Natural killer cell (primary cell): ENCODE data around the gene MBD5. TPM values are rescaled to one million over a fixed set of nuclear protein-coding genes. Genes with fewer than 3 reads are reported as not detected.

Source experiments
- ATAC-seq, 3 donors: fragments of 150-1000 bp in 2 of 3; fragments of 200-7000 bp in 1 of 3; cut with Tn5 transposase; 1 replicate in 1 of 3; 2 replicates in 2 of 3; pipeline ENCODE4 v1.10.0; 2021; ENCODE audit warnings: mild to moderate bottlenecking in 2 of 3, moderate library complexity in 2 of 3
- DNase-seq, 2 donors: peaks; one replicate each; pipeline versions ENCODE4 v3.0.0 to v3.0.0-alpha.2; 2013 to 2021; ENCODE audit warnings: mixed read lengths in 1 of 2
- H3K27ac ChIP-seq: one replicate; pipeline ENCODE4 v1.5.1; 2013; ENCODE audit warnings: mild to moderate bottlenecking, low read length
- H3K27me3 ChIP-seq: one replicate; pipeline ENCODE4 v1.6.1; 2013; ENCODE audit warnings: low read length; ENCODE audit not compliant: control insufficient read depth, insufficient read depth
- H3K36me3 ChIP-seq: one replicate; pipeline ENCODE4 v1.6.1; 2013; ENCODE audit warnings: low read length; ENCODE audit not compliant: control insufficient read depth, insufficient read depth
- H3K4me1 ChIP-seq: one replicate; pipeline ENCODE4 v1.6.1; 2013; ENCODE audit warnings: low read length; ENCODE audit not compliant: control insufficient read depth, insufficient read depth
- H3K4me3 ChIP-seq: one replicate; pipeline ENCODE4 v1.5.1; 2013; ENCODE audit warnings: low read length
- H3K9me3 ChIP-seq: one replicate; pipeline ENCODE4 v1.6.1; 2013; ENCODE audit warnings: low read length; ENCODE audit not compliant: control insufficient read depth, insufficient read depth
- H3K27ac Mint-ChIP-seq, 2 donors: one replicate each; pipeline ENCODE4 v1.8.0; 2022; ENCODE audit warnings: mild to moderate bottlenecking in 2 of 2, mixed read lengths in 2 of 2, moderate library complexity in 1 of 2
- H3K27me3 Mint-ChIP-seq, 2 donors: one replicate each; pipeline ENCODE4 v1.8.0; 2022; ENCODE audit warnings: low read depth in 2 of 2, mixed read lengths in 2 of 2
- H3K36me3 Mint-ChIP-seq: one replicate; pipeline ENCODE4 v1.8.0; 2022; ENCODE audit warnings: mixed read lengths
- H3K4me1 Mint-ChIP-seq, 2 donors: one replicate each; pipeline ENCODE4 v1.8.0; 2022; ENCODE audit warnings: mixed read lengths in 2 of 2
- H3K4me3 Mint-ChIP-seq: one replicate; pipeline ENCODE4 v1.8.0; 2022; ENCODE audit warnings: mild to moderate bottlenecking, moderate library complexity, mixed read lengths
- H3K9me3 Mint-ChIP-seq, 2 donors: one replicate each; pipeline ENCODE4 v1.8.0; 2022; ENCODE audit warnings: mixed read lengths in 2 of 2
- WGBS: methylation state at CpG from one replicate; pipeline ENCODE4 v1.1.7; 2013; ENCODE audit warnings: missing lambda C conversion rate; ENCODE audit not compliant: insufficient coverage; 5-methylcytosine and 5-hydroxymethylcytosine counted together
- intact Hi-C: fragments of 100-400 bp; cut with micrococcal nuclease; formaldehyde crosslinking; loops from one replicate; pipeline ENCODE4 v1.14.2; 2022
- total RNA-seq, 4 donors: library from RNA; stranded (reverse); fragments of 120-200 nt in 1 of 4; gene quantifications; one replicate each; pipeline versions ENCODE4 v1.2.3 to v1.2.4, GENCODE V29; 2013 to 2022
- TF ChIP-seq, protein P1 (sequence below): fragments of 200-600 bp; IDR thresholded peaks from one replicate; pipeline ENCODE4 v1.8.0; 2022; ENCODE audit warnings: antibody characterized with exemption

Gene MBD5
- total RNA-seq, 3 donors from 2014 or later (not counting 1 experiment from before 2014, with no cell fraction given) = 83.8 to 96.3 (median 89.7) TPM

GRCh38 chr2:148303161-148303560, 282.3 kb downstream of the MBD5 start:
- Mint-ChIP-seq H3K4me1 (peaks cover 0 to 2% of the 10 kb centered on the region in 2 donors), H3K27me3 (no peaks in the 10 kb centered on the region), H3K9me3 (no peaks in the 10 kb centered on the region), H3K36me3 (no peaks in the 10 kb centered on the region), H3K4me3 (no peak overlapping the region), H3K27ac (no peak overlapping the region)
- Histone ChIP-seq H3K27me3 (no peaks in the 10 kb centered on the region), H3K9me3 (no peaks in the 10 kb centered on the region), H3K36me3 (no peaks in the 10 kb centered on the region), H3K4me3 (no peak overlapping the region), H3K4me1 (no peaks in the 10 kb centered on the region), H3K27ac (no peak overlapping the region)
- TF ChIP-seq, protein P1, sequence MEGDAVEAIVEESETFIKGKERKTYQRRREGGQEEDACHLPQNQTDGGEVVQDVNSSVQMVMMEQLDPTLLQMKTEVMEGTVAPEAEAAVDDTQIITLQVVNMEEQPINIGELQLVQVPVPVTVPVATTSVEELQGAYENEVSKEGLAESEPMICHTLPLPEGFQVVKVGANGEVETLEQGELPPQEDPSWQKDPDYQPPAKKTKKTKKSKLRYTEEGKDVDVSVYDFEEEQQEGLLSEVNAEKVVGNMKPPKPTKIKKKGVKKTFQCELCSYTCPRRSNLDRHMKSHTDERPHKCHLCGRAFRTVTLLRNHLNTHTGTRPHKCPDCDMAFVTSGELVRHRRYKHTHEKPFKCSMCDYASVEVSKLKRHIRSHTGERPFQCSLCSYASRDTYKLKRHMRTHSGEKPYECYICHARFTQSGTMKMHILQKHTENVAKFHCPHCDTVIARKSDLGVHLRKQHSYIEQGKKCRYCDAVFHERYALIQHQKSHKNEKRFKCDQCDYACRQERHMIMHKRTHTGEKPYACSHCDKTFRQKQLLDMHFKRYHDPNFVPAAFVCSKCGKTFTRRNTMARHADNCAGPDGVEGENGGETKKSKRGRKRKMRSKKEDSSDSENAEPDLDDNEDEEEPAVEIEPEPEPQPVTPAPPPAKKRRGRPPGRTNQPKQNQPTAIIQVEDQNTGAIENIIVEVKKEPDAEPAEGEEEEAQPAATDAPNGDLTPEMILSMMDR = no peak
- WGBS = 100% methylated on average over 2 of the region's 2 CpGs
- intact Hi-C loops = no loop called here
- ATAC-seq (no peak), DNase-seq (no peak)

- Histone ChIP-seq H3K4me1 (no peaks in the 10 kb centered on the region), H3K9me3 (no peaks in the 10 kb centered on the region), H3K27ac (no peak overlapping the region), H3K36me3 (no peaks in the 10 kb centered on the region), H3K27me3 (no peaks in the 10 kb centered on the region), H3K4me3 (no peak overlapping the region)
- no peaks in the 10 kb centered on the region for H3K9me3 Mint-ChIP-seq
- no peak overlapping the region for H3K27ac Mint-ChIP-seq
- H3K36me3 Mint-ChIP-seq = no peaks in the 10 kb centered on the region
- no peak for ATAC-seq
- TF ChIP-seq, protein P1 = no peak
- peaks cover 3 to 7% of the 10 kb centered on the region in 2 donors for H3K4me1 Mint-ChIP-seq
- DNase-seq = no peak
- no peaks in the 10 kb centered on the region for H3K27me3 Mint-ChIP-seq
- H3K4me3 Mint-ChIP-seq = no peak overlapping the region
- intact Hi-C loops = no loop called here
- WGBS = 92% methylated on average over 5 of the region's 5 CpGs
These were observed 284.6 kb downstream of the MBD5 start for GRCh38 chr2:148305476-148305875.

DNA sequence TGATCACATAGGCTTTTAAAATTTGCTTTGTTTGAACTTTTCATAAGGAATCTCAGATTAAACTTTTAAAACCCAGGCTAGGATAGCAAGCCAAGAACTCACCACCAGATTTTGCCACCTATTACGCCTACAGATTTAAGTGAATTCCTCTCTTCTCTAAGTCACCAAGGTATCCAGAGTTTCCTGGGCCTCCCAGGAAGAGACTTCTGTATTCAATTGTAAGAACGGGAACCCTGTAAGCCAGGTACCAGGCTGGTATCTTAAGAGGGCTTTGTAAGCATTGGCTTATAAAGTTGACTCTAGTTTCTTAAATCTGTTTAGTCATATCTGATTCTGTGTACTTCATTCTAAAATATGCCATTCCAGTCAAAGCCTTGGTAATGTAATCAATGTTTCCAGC, 285.1 kb downstream of the MBD5 start:
- Mint-ChIP-seq H3K27me3 (no peaks in the 10 kb centered on the region), H3K4me1 (peaks cover 6 to 13% of the 10 kb centered on the region in 2 donors), H3K36me3 (no peaks in the 10 kb centered on the region), H3K27ac (no peak overlapping the region), H3K4me3 (no peak overlapping the region), H3K9me3 (no peaks in the 10 kb centered on the region)
- Histone ChIP-seq H3K9me3 (no peaks in the 10 kb centered on the region), H3K4me3 (no peak overlapping the region), H3K27ac (no peak overlapping the region), H3K27me3 (no peaks in the 10 kb centered on the region), H3K4me1 (no peaks in the 10 kb centered on the region), H3K36me3 (no peaks in the 10 kb centered on the region)
- TF ChIP-seq, protein P1 = no peak
- intact Hi-C loops = no loop called here
- DNase-seq (no peak), ATAC-seq (no peak)
- 90% methylated on average over 2 of the region's 2 CpGs for WGBS

GRCh38 chr2:148317598-148317997, 296.7 kb downstream of the MBD5 start:
- Histone ChIP-seq H3K9me3 (no peaks in the 10 kb centered on the region), H3K27me3 (no peaks in the 10 kb centered on the region), H3K36me3 (no peaks in the 10 kb centered on the region), H3K4me3 (no peak overlapping the region), H3K27ac (no peak overlapping the region), H3K4me1 (no peaks in the 10 kb centered on the region)
- Mint-ChIP-seq H3K9me3 (no peaks in the 10 kb centered on the region), H3K27me3 (no peaks in the 10 kb centered on the region), H3K4me3 (no peak overlapping the region), H3K27ac (no peak overlapping the region), H3K36me3 (no peaks in the 10 kb centered on the region), H3K4me1 (peaks cover 0 to 17% of the 10 kb centered on the region in 2 donors)
- TF ChIP-seq, protein P1 = no peak
- no peak for ATAC-seq
- DNase-seq = no peak
- 43% methylated on average over 2 of the region's 3 CpGs for WGBS
- intact Hi-C loops = no loop called here
